ENCODE results near the gene RASAL2. TPM values are rescaled to one million over a fixed set of nuclear protein-coding genes. Genes with fewer than 3 reads are reported as not detected.

RASAL2 gene
- total and polyA plus RNA-seq, 2 of the 13 experiments (the other 11 are each of a cell fraction or from before 2014, with no cell fraction given), result 5.4 to 5.9 TPM

DNA sequence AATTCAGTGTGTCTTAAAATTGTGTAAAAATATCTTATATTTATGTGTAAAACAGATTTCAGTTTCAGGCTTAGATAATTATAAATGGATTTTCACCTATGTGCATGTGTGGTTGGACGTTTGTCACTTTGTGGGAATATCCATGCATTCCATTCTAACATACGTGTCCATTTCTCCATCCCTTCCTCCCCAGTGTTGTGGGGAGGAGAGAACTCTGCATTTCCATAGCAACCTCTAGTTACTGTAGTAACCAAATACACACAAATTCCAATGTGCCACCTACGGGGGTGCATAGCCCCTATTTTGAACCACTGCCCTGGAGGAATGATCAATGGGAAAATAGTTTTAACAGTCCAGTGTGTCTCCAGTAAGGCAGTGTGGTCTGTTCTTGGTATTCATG is 79.0 kb downstream of the RASAL2 start:
- H3K4me3 ChIP-seq (replicated peaks in 1 of 3; ENCODE audit: insufficient read depth in 1 of 3, low read depth in 2 of 3, low read length in 3 of 3), result no peak overlapping the region
- no peaks in the 10 kb centered on the region for H3K79me2 ChIP-seq (ENCODE audit: insufficient read depth, low read length)
- H3K9me3 ChIP-seq (ENCODE audit: low read length), result no peaks in the 10 kb centered on the region
- H3K36me3 ChIP-seq (replicated peaks in 1 of 2; ENCODE audit: control insufficient read depth in 1 of 2, insufficient read depth in 2 of 2, low read length in 2 of 2), result no peaks in the 10 kb centered on the region
- in situ Hi-C loops (cut with HindIII; ENCODE audit: extremely low pct_ligation_motif_present, low pct_unique_long_range_greater_than_20kb), result no loop called here
- no peaks in the 10 kb centered on the region for H4K20me1 ChIP-seq (ENCODE audit: insufficient read depth, low read length)
- H2AFZ ChIP-seq (ENCODE audit: low read length), result no peak overlapping the region
- BruUV-seq (replicated peaks), result no TSS peak
- no peak overlapping the region for H3K9ac ChIP-seq (ENCODE audit: insufficient read depth, low read depth, low read length)
- ATAC-seq (no peak), FAIRE-seq (no peak), DNase-seq (ENCODE audit: low spot score) (no peak)
- TF ChIP-seq, protein P1, sequence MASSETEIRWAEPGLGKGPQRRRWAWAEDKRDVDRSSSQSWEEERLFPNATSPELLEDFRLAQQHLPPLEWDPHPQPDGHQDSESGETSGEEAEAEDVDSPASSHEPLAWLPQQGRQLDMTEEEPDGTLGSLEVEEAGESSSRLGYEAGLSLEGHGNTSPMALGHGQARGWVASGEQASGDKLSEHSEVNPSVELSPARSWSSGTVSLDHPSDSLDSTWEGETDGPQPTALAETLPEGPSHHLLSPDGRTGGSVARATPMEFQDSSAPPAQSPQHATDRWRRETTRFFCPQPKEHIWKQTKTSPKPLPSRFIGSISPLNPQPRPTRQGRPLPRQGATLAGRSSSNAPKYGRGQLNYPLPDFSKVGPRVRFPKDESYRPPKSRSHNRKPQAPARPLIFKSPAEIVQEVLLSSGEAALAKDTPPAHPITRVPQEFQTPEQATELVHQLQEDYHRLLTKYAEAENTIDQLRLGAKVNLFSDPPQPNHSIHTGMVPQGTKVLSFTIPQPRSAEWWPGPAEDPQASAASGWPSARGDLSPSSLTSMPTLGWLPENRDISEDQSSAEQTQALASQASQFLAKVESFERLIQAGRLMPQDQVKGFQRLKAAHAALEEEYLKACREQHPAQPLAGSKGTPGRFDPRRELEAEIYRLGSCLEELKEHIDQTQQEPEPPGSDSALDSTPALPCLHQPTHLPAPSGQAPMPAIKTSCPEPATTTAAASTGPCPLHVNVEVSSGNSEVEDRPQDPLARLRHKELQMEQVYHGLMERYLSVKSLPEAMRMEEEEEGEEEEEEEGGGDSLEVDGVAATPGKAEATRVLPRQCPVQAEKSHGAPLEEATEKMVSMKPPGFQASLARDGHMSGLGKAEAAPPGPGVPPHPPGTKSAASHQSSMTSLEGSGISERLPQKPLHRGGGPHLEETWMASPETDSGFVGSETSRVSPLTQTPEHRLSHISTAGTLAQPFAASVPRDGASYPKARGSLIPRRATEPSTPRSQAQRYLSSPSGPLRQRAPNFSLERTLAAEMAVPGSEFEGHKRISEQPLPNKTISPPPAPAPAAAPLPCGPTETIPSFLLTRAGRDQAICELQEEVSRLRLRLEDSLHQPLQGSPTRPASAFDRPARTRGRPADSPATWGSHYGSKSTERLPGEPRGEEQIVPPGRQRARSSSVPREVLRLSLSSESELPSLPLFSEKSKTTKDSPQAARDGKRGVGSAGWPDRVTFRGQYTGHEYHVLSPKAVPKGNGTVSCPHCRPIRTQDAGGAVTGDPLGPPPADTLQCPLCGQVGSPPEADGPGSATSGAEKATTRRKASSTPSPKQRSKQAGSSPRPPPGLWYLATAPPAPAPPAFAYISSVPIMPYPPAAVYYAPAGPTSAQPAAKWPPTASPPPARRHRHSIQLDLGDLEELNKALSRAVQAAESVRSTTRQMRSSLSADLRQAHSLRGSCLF (CRISPR knock-in tag; IDR thresholded peaks at IDR 0.05; ENCODE audit: borderline replicate concordance), result no peak
- TF ChIP-seq, protein P2, sequence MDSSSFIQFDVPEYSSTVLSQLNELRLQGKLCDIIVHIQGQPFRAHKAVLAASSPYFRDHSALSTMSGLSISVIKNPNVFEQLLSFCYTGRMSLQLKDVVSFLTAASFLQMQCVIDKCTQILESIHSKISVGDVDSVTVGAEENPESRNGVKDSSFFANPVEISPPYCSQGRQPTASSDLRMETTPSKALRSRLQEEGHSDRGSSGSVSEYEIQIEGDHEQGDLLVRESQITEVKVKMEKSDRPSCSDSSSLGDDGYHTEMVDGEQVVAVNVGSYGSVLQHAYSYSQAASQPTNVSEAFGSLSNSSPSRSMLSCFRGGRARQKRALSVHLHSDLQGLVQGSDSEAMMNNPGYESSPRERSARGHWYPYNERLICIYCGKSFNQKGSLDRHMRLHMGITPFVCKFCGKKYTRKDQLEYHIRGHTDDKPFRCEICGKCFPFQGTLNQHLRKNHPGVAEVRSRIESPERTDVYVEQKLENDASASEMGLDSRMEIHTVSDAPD (CRISPR knock-in tag; IDR thresholded peaks at IDR 0.05), result no peak
- TF ChIP-seq, protein P3, sequence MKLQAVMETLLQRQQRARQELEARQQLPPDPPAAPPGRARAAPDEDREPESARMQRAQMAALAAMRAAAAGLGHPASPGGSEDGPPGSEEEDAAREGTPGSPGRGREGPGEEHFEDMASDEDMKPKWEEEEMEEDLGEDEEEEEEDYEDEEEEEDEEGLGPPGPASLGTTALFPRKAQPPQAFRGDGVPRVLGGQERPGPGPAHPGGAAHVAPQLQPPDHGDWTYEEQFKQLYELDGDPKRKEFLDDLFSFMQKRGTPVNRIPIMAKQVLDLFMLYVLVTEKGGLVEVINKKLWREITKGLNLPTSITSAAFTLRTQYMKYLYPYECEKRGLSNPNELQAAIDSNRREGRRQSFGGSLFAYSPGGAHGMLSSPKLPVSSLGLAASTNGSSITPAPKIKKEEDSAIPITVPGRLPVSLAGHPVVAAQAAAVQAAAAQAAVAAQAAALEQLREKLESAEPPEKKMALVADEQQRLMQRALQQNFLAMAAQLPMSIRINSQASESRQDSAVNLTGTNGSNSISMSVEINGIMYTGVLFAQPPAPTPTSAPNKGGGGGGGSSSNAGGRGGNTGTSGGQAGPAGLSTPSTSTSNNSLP (IDR thresholded peaks at IDR 0.05; ENCODE audit: low read depth, low read length), result no peak
- TF ChIP-seq GABPA (IDR thresholded peaks at IDR 0.05; ENCODE audit: low read depth, low read length) (no peak), GABPA (CRISPR knock-in tag; IDR thresholded peaks at IDR 0.05; ENCODE audit: low read depth) (no peak), ATF7 (IDR thresholded peaks at IDR 0.05) (no peak), ATF7 (CRISPR knock-in tag; IDR thresholded peaks at IDR 0.05) (no peak), JUND (CRISPR knock-in tag; IDR thresholded peaks at IDR 0.05) (no peak), ZSCAN9 (CRISPR knock-in tag; IDR thresholded peaks at IDR 0.05; ENCODE audit: borderline replicate concordance) (no peak), GZF1 (CRISPR knock-in tag; IDR thresholded peaks at IDR 0.05) (no peak)
- TF ChIP-seq, protein P4, sequence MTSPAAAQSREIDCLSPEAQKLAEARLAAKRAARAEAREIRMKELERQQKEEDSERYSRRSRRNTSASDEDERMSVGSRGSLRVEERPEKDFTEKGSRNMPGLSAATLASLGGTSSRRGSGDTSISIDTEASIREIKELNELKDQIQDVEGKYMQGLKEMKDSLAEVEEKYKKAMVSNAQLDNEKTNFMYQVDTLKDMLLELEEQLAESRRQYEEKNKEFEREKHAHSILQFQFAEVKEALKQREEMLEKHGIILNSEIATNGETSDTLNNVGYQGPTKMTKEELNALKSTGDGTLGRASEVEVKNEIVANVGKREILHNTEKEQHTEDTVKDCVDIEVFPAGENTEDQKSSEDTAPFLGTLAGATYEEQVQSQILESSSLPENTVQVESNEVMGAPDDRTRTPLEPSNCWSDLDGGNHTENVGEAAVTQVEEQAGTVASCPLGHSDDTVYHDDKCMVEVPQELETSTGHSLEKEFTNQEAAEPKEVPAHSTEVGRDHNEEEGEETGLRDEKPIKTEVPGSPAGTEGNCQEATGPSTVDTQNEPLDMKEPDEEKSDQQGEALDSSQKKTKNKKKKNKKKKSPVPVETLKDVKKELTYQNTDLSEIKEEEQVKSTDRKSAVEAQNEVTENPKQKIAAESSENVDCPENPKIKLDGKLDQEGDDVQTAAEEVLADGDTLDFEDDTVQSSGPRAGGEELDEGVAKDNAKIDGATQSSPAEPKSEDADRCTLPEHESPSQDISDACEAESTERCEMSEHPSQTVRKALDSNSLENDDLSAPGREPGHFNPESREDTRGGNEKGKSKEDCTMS (CRISPR knock-in tag; conservative IDR thresholded peaks at IDR 0.05), result no peak
- TF ChIP-seq, protein P5, sequence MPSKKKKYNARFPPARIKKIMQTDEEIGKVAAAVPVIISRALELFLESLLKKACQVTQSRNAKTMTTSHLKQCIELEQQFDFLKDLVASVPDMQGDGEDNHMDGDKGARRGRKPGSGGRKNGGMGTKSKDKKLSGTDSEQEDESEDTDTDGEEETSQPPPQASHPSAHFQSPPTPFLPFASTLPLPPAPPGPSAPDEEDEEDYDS (CRISPR knock-in tag; IDR thresholded peaks at IDR 0.05), result no peak
- H3K27me3 ChIP-seq (ENCODE audit: control insufficient read depth in 1 of 2, insufficient read depth in 2 of 2, low read length in 2 of 2), result no peaks in the 10 kb centered on the region
- intact Hi-C loops (cut with micrococcal nuclease; ENCODE audit: unreplicated experiment), result no loop called here
- no peaks in the 10 kb centered on the region for H3K4me1 ChIP-seq (ENCODE audit: insufficient read depth, low read length)
- no peak overlapping the region for H3K27ac ChIP-seq (ENCODE audit: extremely low read length, insufficient read depth, low read length)
- 93% methylated on average over 3 of the region's 3 CpGs for WGBS (ENCODE audit: low lambda C conversion rate)
- H3K4me2 ChIP-seq (ENCODE audit: low read depth, low read length), result no peak overlapping the region
- CTCF ChIA-PET (ENCODE audit: low intra/inter-chr PET ratio, low total read pairs), result no interaction called here
- POLR2A ChIA-PET, result no interaction called here

Measured in HepG2 (cell line).